WTC11 (cell line): ENCODE results near the gene EEIG1. TPM values are rescaled to one million over a fixed set of nuclear protein-coding genes. Genes with fewer than 3 reads are reported as not detected.

Experiments used
- ATAC-seq: fragments of 200-7000 bp; cut with Tn5 transposase; 2 replicates; pipeline ENCODE4 v1.10.0; 2021; ENCODE audit warnings: mild to moderate bottlenecking, moderate library complexity
- CTCF ChIA-PET: fragments of 300-600 bp; sonication (Branson Sonifier 250); formaldehyde crosslinking; loops from one replicate; lab custom pipeline; 2021; ENCODE audit warnings: antibody characterized with exemption; lab: Charles Lee
- POLR2A ChIA-PET: fragments of 350-600 bp; sonication (Branson Sonifier 250); formaldehyde crosslinking; loops from one replicate; lab custom pipeline; 2021; ENCODE audit warnings: antibody characterized with exemption; lab: Charles Lee
- DNase-seq: peaks from one replicate; pipeline ENCODE4 v3.0.0; 2021; ENCODE audit warnings: low spot score
- H3K27ac Mint-ChIP-seq: 2 replicates; pipeline ENCODE4 v1.8.0; 2021; ENCODE audit warnings: mixed read lengths
- H3K27me3 Mint-ChIP-seq: 2 replicates; pipeline ENCODE4 v1.8.0; 2021; ENCODE audit warnings: low read depth, mild to moderate bottlenecking, moderate library complexity, mixed read lengths
- H3K36me3 Mint-ChIP-seq: 2 replicates; pipeline ENCODE4 v1.8.0; 2021; ENCODE audit warnings: mixed read lengths
- H3K4me1 Mint-ChIP-seq: 2 replicates; pipeline ENCODE4 v1.8.0; 2022; ENCODE audit warnings: mixed read lengths
- H3K4me3 Mint-ChIP-seq: 2 replicates; pipeline ENCODE4 v1.8.0; 2021; ENCODE audit warnings: mild to moderate bottlenecking, moderate library complexity, mixed read lengths
- H3K9me3 Mint-ChIP-seq: 2 replicates; pipeline ENCODE4 v1.8.0; 2021; ENCODE audit warnings: mixed read lengths
- ETV6 ChIP-seq: sonication (generic); formaldehyde crosslinking; IDR thresholded peaks from 2 replicates; pipeline ENCODE4 v1.8.1; 2022; ENCODE audit warnings: mild to moderate bottlenecking, missing genetic modification reagents
- GTF2I ChIP-seq: fragments of 250-450 bp; sonication (Bioruptor Pico); conservative IDR thresholded peaks from 2 replicates; pipeline ENCODE4 v1.4.0; 2021; ENCODE audit warnings: mild to moderate bottlenecking
- HMGXB4 ChIP-seq: sonication (generic); formaldehyde crosslinking; IDR thresholded peaks from 2 replicates; pipeline ENCODE4 v1.8.1; 2023; ENCODE audit warnings: mild to moderate bottlenecking, moderate library complexity, missing genetic modification reagents
- PRDM15 ChIP-seq: sonication (generic); formaldehyde crosslinking; IDR thresholded peaks from 2 replicates; pipeline ENCODE4 v1.8.0; 2022; ENCODE audit warnings: missing genetic modification reagents
- TCF7 ChIP-seq: sonication (generic); formaldehyde crosslinking; IDR thresholded peaks from 2 replicates; pipeline ENCODE4 v1.8.0; 2022; ENCODE audit warnings: mild to moderate bottlenecking, low read depth, missing genetic modification reagents, moderate library complexity
- ZNF317 ChIP-seq: sonication (generic); formaldehyde crosslinking; IDR thresholded peaks from 2 replicates; pipeline ENCODE4 v1.8.1; 2023; ENCODE audit warnings: low read depth, mild to moderate bottlenecking, moderate library complexity, missing genetic modification reagents, borderline replicate concordance
- ZNF396 ChIP-seq: fragments of 250-450 bp; sonication (Bioruptor Pico); IDR thresholded peaks from 2 replicates; pipeline ENCODE4 v1.8.0; 2021; ENCODE audit warnings: mild to moderate bottlenecking, moderate library complexity, borderline replicate concordance
- ZNF512 ChIP-seq: sonication (generic); formaldehyde crosslinking; IDR thresholded peaks from 2 replicates; pipeline ENCODE4 v1.8.1; 2022; ENCODE audit warnings: missing genetic modification reagents, borderline replicate concordance
- total RNA-seq: library from RNA; stranded (reverse); gene quantifications from 3 replicates; pipeline ENCODE4 v1.2.3, GENCODE V29; 2021
- TF ChIP-seq, protein P1 (sequence below): fragments of 250-450 bp; sonication (Bioruptor Pico); IDR thresholded peaks from 2 replicates; pipeline ENCODE4 v2.1.2; 2022; ENCODE audit warnings: mild to moderate bottlenecking, moderate library complexity
- TF ChIP-seq, protein P2 (sequence below): sonication (generic); formaldehyde crosslinking; IDR thresholded peaks from 2 replicates; pipeline ENCODE4 v1.8.1; 2022; ENCODE audit warnings: low read depth, mild to moderate bottlenecking, moderate library complexity, missing genetic modification reagents, borderline replicate concordance
- TF ChIP-seq, protein P3 (sequence below): fragments of 200-600 bp; IDR thresholded peaks from 2 replicates; pipeline ENCODE4 v1.8.0; 2022; ENCODE audit warnings: antibody characterized with exemption

Gene EEIG1
- total RNA-seq, 1 experiment from 2014 or later: 66.4 TPM

DNA sequence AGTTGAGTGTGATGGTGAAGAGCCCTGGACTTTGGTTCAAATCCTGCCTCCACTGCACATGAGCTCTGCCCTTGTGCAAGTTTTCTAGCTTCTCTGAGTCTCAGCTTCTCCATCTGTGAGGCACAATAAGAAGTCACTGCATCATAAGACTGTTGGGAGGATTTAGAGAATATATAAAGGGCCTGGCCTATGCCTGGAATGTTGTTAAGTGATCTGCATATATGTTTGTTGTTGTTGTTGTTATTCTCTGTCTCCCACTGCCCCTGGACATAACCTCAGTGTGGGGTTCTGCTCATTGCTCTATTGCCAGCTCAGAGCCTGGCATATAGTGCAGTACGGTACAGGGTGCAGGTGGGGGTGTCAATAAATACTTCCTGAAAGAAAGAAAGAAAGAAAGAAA is 40.3 kb upstream of the EEIG1 start (continued):
- TF ChIP-seq HMGXB4 (CRISPR knock-in tag): no peak
- TF ChIP-seq, protein P1, sequence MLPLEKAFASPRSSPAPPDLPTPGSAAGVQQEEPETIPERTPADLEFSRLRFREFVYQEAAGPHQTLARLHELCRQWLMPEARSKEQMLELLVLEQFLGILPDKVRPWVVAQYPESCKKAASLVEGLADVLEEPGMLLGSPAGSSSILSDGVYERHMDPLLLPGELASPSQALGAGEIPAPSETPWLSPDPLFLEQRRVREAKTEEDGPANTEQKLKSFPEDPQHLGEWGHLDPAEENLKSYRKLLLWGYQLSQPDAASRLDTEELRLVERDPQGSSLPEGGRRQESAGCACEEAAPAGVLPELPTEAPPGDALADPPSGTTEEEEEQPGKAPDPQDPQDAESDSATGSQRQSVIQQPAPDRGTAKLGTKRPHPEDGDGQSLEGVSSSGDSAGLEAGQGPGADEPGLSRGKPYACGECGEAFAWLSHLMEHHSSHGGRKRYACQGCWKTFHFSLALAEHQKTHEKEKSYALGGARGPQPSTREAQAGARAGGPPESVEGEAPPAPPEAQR (CRISPR knock-in tag): no peak
- TF ChIP-seq TCF7 (CRISPR knock-in tag): no peak
- TF ChIP-seq ZNF512 (CRISPR knock-in tag): no peak
- no peak for TF ChIP-seq ZNF396
- TF ChIP-seq ZNF317 (CRISPR knock-in tag): no peak

DNA sequence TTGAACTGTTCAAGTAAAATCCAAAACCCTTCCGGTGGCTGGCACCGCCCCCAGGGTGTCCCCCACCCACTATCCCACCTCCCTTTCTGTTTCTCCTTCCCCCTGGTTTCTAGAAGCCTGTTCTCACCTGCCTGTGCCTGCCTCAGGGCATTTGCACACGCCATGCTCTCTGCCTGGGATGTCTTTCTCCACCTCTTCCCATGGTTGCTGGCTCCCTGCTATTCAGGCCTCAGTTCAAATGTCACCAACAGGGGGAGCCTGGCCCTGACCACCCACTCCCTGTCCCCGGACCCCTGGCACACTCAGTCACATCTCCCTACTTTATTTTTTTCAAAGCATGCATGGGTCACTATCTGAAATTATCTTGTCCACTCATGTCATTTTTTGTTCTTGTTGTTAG is 39.9 kb upstream of the EEIG1 start:
- DNase-seq (peak; percentile 30), ATAC-seq (peak; percentile 74)
- Mint-ChIP-seq H3K36me3 (no peaks in the 10 kb centered on the region), H3K27ac (no peak overlapping the region), H3K4me1 (no peaks in the 10 kb centered on the region), H3K27me3 (no peaks in the 10 kb centered on the region)
- CTCF ChIA-PET: interaction anchor here (0.6 to 6.7 kb wide), 9 partner anchors 14 to 97 kb away, joined by 3 to 46 read pairs (median 3); no protein-coding TSS in a partner anchor
- TF ChIP-seq, protein P2, sequence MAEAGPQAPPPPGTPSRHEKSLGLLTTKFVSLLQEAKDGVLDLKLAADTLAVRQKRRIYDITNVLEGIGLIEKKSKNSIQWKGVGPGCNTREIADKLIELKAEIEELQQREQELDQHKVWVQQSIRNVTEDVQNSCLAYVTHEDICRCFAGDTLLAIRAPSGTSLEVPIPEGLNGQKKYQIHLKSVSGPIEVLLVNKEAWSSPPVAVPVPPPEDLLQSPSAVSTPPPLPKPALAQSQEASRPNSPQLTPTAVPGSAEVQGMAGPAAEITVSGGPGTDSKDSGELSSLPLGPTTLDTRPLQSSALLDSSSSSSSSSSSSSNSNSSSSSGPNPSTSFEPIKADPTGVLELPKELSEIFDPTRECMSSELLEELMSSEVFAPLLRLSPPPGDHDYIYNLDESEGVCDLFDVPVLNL (CRISPR knock-in tag): no peak
- 0 out of 2 replicates have a peak, but pooled peaks have one; percentile 41 for TF ChIP-seq GTF2I
- TF ChIP-seq, protein P3, sequence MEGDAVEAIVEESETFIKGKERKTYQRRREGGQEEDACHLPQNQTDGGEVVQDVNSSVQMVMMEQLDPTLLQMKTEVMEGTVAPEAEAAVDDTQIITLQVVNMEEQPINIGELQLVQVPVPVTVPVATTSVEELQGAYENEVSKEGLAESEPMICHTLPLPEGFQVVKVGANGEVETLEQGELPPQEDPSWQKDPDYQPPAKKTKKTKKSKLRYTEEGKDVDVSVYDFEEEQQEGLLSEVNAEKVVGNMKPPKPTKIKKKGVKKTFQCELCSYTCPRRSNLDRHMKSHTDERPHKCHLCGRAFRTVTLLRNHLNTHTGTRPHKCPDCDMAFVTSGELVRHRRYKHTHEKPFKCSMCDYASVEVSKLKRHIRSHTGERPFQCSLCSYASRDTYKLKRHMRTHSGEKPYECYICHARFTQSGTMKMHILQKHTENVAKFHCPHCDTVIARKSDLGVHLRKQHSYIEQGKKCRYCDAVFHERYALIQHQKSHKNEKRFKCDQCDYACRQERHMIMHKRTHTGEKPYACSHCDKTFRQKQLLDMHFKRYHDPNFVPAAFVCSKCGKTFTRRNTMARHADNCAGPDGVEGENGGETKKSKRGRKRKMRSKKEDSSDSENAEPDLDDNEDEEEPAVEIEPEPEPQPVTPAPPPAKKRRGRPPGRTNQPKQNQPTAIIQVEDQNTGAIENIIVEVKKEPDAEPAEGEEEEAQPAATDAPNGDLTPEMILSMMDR: peak; percentile 23; the same call in 1 of the 2 replicates
- TF ChIP-seq, all 79 proteins: peak for 2
- H3K9me3 Mint-ChIP-seq: no peaks in the 10 kb centered on the region
- POLR2A ChIA-PET: interaction anchor here (1.0 kb wide), 1 partner anchor 77 kb away, joined by 3 read pairs; no protein-coding TSS in a partner anchor
- H3K4me3 Mint-ChIP-seq: no peak overlapping the region

DNA sequence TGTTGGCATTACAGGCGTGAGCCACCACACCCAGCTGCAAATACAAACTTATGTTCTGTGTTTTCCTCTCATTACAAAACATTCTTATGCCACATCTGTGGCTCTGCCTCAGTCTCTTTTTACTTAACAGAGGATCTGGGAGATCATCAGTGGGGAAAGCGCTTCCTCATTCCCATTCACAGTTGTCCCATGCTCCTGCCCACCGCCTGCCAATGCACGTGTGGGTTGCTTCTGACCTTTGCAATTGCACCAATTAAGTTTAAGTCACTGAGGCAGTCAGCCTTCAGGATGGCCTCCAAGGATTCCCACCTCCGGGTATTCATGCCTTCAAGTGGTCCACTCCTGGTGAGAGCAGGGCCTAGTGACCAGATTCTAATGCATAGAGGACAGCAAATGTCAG is 34.9 kb upstream of the EEIG1 start:
- CTCF ChIA-PET: interaction anchor here (2.9 kb wide), 1 partner anchor 102 kb away, joined by 13 read pairs; no protein-coding TSS in a partner anchor
- ATAC-seq (no peak), DNase-seq (no peak)
- H3K36me3 Mint-ChIP-seq: no peaks in the 10 kb centered on the region
- H3K27ac Mint-ChIP-seq: no peak overlapping the region
- no peak overlapping the region for H3K4me3 Mint-ChIP-seq
- H3K9me3 Mint-ChIP-seq: no peaks in the 10 kb centered on the region
- H3K27me3 Mint-ChIP-seq: no peaks in the 10 kb centered on the region
- POLR2A ChIA-PET: no interaction called here
- peaks cover 10% of the 10 kb centered on the region for H3K4me1 Mint-ChIP-seq
- TF ChIP-seq ETV6 (no peak), PRDM15 (no peak), GTF2I (no peak)
